Astrocyte of the cerebellum (primary cell): ENCODE data around the gene SRGAP3.

ENCODE experiments used
- DNase-seq: peaks from one replicate; pipeline ENCODE4 v3.0.0-alpha.2; 2011; ENCODE audit warnings: low read depth
- H3K4me3 ChIP-seq: 2 replicates; pipeline ENCODE4 v1.5.1; 2011; ENCODE audit warnings: mild to moderate bottlenecking, low read depth, low read length, moderate library complexity
- in situ Hi-C: cut with HindIII; loops from 2 replicates; pipeline ENCODE4 v1.10.0; 2017; ENCODE audit warnings: low sequenced_read_pairs
- TF ChIP-seq, protein P1 (sequence below): IDR thresholded peaks from 2 replicates; pipeline ENCODE4 v1.5.1; 2012; ENCODE audit warnings: low read length, low read depth, moderate library complexity, mild to moderate bottlenecking; ENCODE audit errors: missing control alignments

Gene SRGAP3

DNA sequence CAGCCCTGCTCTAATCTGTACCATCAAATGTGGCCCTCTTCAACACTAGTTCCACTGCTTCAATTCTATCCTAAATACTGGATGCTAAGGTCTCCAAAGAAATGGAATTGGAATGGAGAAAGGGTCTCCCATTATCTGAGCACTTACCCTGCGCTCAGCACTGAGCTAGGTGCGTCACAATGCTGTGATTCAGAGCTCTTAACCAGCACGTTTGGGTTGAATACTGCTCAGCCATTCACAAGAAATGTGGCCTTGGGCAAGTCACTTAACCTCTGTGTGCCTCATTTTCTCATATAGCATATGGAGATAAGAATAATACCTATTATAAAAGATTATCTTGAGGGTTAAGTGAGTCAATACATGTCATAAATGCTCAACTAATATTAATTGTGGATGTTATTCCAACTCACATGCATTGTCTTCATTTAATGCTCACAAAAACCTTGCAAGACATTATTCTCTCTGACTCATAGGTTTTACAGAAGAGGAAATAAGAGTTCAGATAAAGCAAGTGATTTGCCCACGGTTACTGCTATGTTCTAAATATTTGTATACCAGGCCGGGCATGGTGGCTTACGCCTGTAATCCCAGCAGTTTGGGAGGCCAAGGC, 27.4 kb upstream of the SRGAP3 start:
- in situ Hi-C loops: no loop called here
- no peak overlapping the region for H3K4me3 ChIP-seq
- no peak for DNase-seq
- TF ChIP-seq, protein P1, sequence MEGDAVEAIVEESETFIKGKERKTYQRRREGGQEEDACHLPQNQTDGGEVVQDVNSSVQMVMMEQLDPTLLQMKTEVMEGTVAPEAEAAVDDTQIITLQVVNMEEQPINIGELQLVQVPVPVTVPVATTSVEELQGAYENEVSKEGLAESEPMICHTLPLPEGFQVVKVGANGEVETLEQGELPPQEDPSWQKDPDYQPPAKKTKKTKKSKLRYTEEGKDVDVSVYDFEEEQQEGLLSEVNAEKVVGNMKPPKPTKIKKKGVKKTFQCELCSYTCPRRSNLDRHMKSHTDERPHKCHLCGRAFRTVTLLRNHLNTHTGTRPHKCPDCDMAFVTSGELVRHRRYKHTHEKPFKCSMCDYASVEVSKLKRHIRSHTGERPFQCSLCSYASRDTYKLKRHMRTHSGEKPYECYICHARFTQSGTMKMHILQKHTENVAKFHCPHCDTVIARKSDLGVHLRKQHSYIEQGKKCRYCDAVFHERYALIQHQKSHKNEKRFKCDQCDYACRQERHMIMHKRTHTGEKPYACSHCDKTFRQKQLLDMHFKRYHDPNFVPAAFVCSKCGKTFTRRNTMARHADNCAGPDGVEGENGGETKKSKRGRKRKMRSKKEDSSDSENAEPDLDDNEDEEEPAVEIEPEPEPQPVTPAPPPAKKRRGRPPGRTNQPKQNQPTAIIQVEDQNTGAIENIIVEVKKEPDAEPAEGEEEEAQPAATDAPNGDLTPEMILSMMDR: no peak

DNA sequence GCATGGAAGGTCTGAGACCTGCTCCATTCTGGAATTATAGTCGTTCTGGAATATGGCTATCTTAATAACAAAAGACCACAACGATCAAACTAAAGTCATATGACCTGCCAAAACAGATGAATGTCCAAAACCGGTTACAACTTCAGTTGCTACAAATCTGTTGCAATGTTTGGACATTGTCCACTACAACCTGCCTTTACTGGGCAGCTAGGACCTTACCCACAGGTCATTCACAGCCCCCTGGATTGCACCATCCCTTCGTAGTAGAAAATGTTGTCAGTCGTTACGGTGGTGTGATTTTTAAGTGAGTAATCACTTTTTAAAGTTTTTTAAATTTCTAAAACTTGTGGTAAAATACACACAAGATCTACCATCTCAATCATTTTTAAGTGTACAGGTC, 22.5 kb upstream of the SRGAP3 start:
- TF ChIP-seq, protein P1: no peak
- no peak overlapping the region for H3K4me3 ChIP-seq
- in situ Hi-C loops: no loop called here
- no peak for DNase-seq

- TF ChIP-seq, protein P1: no peak
- no peak for DNase-seq
- in situ Hi-C loops: no loop called here
- no peak overlapping the region for H3K4me3 ChIP-seq
Measured at GRCh38 chr3:9270704-9271103, 21.3 kb upstream of the SRGAP3 start.

DNA sequence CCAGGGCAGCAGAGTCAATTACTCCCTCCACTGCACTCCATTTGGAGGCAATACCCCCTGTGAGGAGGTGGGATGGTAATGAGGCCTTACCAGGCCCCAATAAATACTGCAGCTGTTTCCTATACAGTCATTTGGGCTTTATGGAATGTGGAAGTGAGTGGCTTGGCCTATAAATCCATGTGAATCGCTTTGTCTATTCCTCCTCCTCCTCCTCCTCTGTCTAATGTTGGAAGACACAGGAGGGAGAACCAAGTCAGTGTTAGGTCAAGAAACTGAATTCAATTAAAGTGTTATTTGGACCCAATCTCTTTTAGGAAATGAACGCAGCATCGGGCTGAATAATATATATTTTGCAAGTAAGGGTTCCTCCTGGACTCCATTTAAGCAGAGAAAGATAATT, 17.3 kb upstream of the SRGAP3 start:
- DNase-seq: no peak
- in situ Hi-C loops: no loop called here
- H3K4me3 ChIP-seq: no peak overlapping the region
- TF ChIP-seq, protein P1: no peak

DNA sequence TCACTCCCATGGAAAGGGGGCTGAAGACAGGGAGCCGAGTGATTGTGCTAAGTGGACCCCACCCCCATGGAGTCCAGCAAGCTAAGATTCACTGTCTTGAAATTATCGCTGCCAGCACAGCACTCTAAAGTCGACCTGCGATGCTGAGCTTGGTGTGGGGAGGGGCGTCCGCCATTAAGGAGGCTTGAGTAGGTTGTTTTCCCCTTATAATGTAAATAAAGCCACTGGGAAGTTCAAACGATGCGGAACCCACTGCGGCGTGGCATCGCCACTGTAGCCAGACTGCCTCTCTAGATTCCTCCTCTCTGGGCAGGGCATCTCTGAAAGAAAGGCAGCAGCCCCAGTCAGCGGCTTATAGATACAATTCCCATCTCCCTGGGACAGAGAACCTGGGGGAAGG, 10.9 kb upstream of the SRGAP3 start:
- no peak for DNase-seq
- TF ChIP-seq, protein P1: no peak
- no peak overlapping the region for H3K4me3 ChIP-seq
- in situ Hi-C loops: no loop called here

DNA sequence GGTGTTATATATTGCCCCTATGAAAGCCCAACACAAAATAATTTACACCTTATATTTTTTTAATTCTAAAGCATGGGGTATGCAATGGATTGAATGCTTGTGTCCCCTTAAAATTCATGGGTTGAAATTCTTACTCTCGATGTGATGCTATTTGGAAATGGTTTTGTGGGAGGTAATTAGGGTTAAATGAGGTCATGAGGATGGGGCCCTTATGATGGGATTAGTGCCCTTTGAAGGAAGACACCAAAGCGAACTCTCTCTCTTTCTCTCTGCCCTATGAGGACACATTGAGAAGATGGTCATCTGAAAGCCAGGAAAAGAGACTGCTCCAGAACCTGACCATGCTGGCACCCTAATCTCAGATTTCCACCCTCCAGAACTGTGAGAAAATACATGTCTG, 7.6 kb upstream of the SRGAP3 start:
- in situ Hi-C loops: loop anchor here (5.0 kb wide), 1 partner anchor 45 kb away; no protein-coding TSS in a partner anchor
- TF ChIP-seq, protein P1: no peak
- DNase-seq: no peak

More for the DNA sequence above, 7.6 kb upstream of the SRGAP3 start:
- H3K4me3 ChIP-seq: no peak overlapping the region
